ENCODE results near the gene PHLPP2. TPM values are rescaled to one million over a fixed set of nuclear protein-coding genes. Genes with fewer than 3 reads are reported as not detected.
A peak's percentile ranks its signal among the peaks of the same experiment; 100 is the strongest.

PHLPP2 gene
- total RNA-seq, 6 experiments from 2014 or later, result 11.5 to 14.4 (median 12.9) TPM

GRCh38 chr16:71762186-71762585 lies 37.7 kb upstream of the PHLPP2 start:
- Mint-ChIP-seq H3K27me3 (ENCODE audit: insufficient read depth) (no peaks in the 10 kb centered on the region), H3K36me3 (ENCODE audit: low read depth) (peaks cover 38% of the 10 kb centered on the region), H3K27ac (peak overlapping the region; percentile 96), H3K4me1 (ENCODE audit: low read depth) (peaks cover 39% of the 10 kb centered on the region), H3K4me3 (peak overlapping the region; percentile 52), H3K9me3 (no peaks in the 10 kb centered on the region)
- peak; percentile 67 for DNase-seq
- TF ChIP-seq CTCF (IDR thresholded peaks at IDR 0.05), result no peak

GRCh38 chr16:71761097-71761496 lies 36.6 kb upstream of the PHLPP2 start:
- Mint-ChIP-seq H3K4me3 (no peak overlapping the region), H3K27me3 (ENCODE audit: insufficient read depth) (no peaks in the 10 kb centered on the region), H3K9me3 (no peaks in the 10 kb centered on the region), H3K27ac (no peak overlapping the region), H3K36me3 (ENCODE audit: low read depth) (peaks cover 47% of the 10 kb centered on the region), H3K4me1 (ENCODE audit: low read depth) (peaks cover 28% of the 10 kb centered on the region)
- DNase-seq, result no peak
- no peak for TF ChIP-seq CTCF (IDR thresholded peaks at IDR 0.05)

- H3K27ac Mint-ChIP-seq, result no peak overlapping the region
- no peak for TF ChIP-seq CTCF (IDR thresholded peaks at IDR 0.05)
- H3K4me3 Mint-ChIP-seq, result no peak overlapping the region
- H3K4me1 Mint-ChIP-seq (ENCODE audit: low read depth), result peaks cover 21% of the 10 kb centered on the region
- H3K27me3 Mint-ChIP-seq (ENCODE audit: insufficient read depth), result no peaks in the 10 kb centered on the region
- no peaks in the 10 kb centered on the region for H3K9me3 Mint-ChIP-seq
- no peak for DNase-seq
- peaks cover 48% of the 10 kb centered on the region for H3K36me3 Mint-ChIP-seq (ENCODE audit: low read depth)
These were observed 33.8 kb upstream of the PHLPP2 start for GRCh38 chr16:71758293-71758760.

GRCh38 chr16:71754652-71755051 lies 30.2 kb upstream of the PHLPP2 start:
- DNase-seq, result no peak
- Mint-ChIP-seq H3K36me3 (ENCODE audit: low read depth) (peaks cover 55% of the 10 kb centered on the region), H3K9me3 (no peaks in the 10 kb centered on the region), H3K4me3 (no peak overlapping the region), H3K27ac (no peak overlapping the region), H3K27me3 (ENCODE audit: insufficient read depth) (no peaks in the 10 kb centered on the region), H3K4me1 (ENCODE audit: low read depth) (no peaks in the 10 kb centered on the region)
- TF ChIP-seq CTCF (IDR thresholded peaks at IDR 0.05), result no peak

- DNase-seq, result no peak
- Mint-ChIP-seq H3K27me3 (ENCODE audit: insufficient read depth) (no peaks in the 10 kb centered on the region), H3K36me3 (ENCODE audit: low read depth) (peaks cover 57% of the 10 kb centered on the region), H3K27ac (peak overlapping the region; percentile 7; the same call in 1 of the 2 replicates), H3K9me3 (no peaks in the 10 kb centered on the region), H3K4me1 (ENCODE audit: low read depth) (no peaks in the 10 kb centered on the region), H3K4me3 (no peak overlapping the region)
- TF ChIP-seq CTCF (IDR thresholded peaks at IDR 0.05), result no peak
These were observed 29.6 kb upstream of the PHLPP2 start for GRCh38 chr16:71754108-71754507.

GRCh38 chr16:71748226-71748625 lies 23.7 kb upstream of the PHLPP2 start:
- TF ChIP-seq CTCF (IDR thresholded peaks at IDR 0.05), result no peak
- Mint-ChIP-seq H3K9me3 (no peaks in the 10 kb centered on the region), H3K4me1 (ENCODE audit: low read depth) (no peaks in the 10 kb centered on the region), H3K4me3 (no peak overlapping the region), H3K27me3 (ENCODE audit: insufficient read depth) (no peaks in the 10 kb centered on the region), H3K36me3 (ENCODE audit: low read depth) (peaks cover 44% of the 10 kb centered on the region), H3K27ac (no peak overlapping the region)
- no peak for DNase-seq
